ENCODE results near the gene XRCC4.
"Not testable (repeated sequence)": the region's sequence is repeated elsewhere in the genome, so short reads cannot be mapped to it uniquely, and the experiment has no call there.

The XRCC4 gene

GRCh38 chr5:83076742-83077661 is at the start of gene XRCC4, which contains the start of gene TMEM167A:
Gene XRCC4, plus strand, starts transcription at chr5:83077547. Its CDS starts 27,373 bp downstream, at chr5:83104920.
Gene TMEM167A, minus strand, starts transcription at chr5:83077394. Its CDS starts 71 bp downstream, at chr5:83077323.
- DNase-seq, result peak; percentile 92

- DNase-seq, result no peak
Measured at GRCh38 chr5:83029912-83030311, 47.4 kb upstream of the XRCC4 start.

GRCh38 chr5:83031381-83031780 is 46.0 kb upstream of the XRCC4 start:
- DNase-seq, result no peak

GRCh38 chr5:83034036-83034435 is 43.3 kb upstream of the XRCC4 start:
- DNase-seq, result no peak

- DNase-seq, result no peak
Measured at GRCh38 chr5:83034528-83035207, 42.7 kb upstream of the XRCC4 start.

- DNase-seq, result no peak
Measured at GRCh38 chr5:83035373-83036100, 41.8 kb upstream of the XRCC4 start.

GRCh38 chr5:83036991-83037575 is 40.3 kb upstream of the XRCC4 start:
- no peak for DNase-seq

- no peak for DNase-seq
Measured at GRCh38 chr5:83038924-83039323, 38.4 kb upstream of the XRCC4 start.

- no peak for DNase-seq
Measured at GRCh38 chr5:83042507-83042906, 34.8 kb upstream of the XRCC4 start.

- no peak for DNase-seq
Measured at GRCh38 chr5:83044926-83045325, 32.4 kb upstream of the XRCC4 start.

GRCh38 chr5:83048277-83048676 is 29.1 kb upstream of the XRCC4 start:
- DNase-seq, result no peak

GRCh38 chr5:83048811-83049210 is 28.5 kb upstream of the XRCC4 start:
- DNase-seq, result no peak

GRCh38 chr5:83049370-83049885 is 27.9 kb upstream of the XRCC4 start:
- DNase-seq, result no peak

- DNase-seq, result no peak
Measured at GRCh38 chr5:83050723-83051340, 26.5 kb upstream of the XRCC4 start.

- no peak for DNase-seq
Measured at GRCh38 chr5:83055166-83055565, 22.2 kb upstream of the XRCC4 start.

GRCh38 chr5:83058726-83059125 is 18.6 kb upstream of the XRCC4 start:
- DNase-seq, result no peak

GRCh38 chr5:83059341-83059740 is 18.0 kb upstream of the XRCC4 start:
- no peak for DNase-seq

- DNase-seq, result no peak
Measured at GRCh38 chr5:83066548-83067110, 10.7 kb upstream of the XRCC4 start.

GRCh38 chr5:83067377-83067776 is 10.0 kb upstream of the XRCC4 start:
- DNase-seq, result not testable (repeated sequence)

- no peak for DNase-seq
Measured at GRCh38 chr5:83069096-83069799, 8.1 kb upstream of the XRCC4 start.

Data from activated naive CD4-positive, alpha-beta T cell treated with anti-CD3 and anti-CD28 coated beads, Interleukin-2, amount 50 U/mL, for 16 hours (primary cell).